A549 (cell line): ENCODE results near the gene PPP1R1A.

Experiments
- BHLHE40 ChIP-seq: IDR thresholded peaks from 2 replicates; pipeline ENCODE4 v1.6.1; 2012; ENCODE audit warnings: low read depth, low read length, inconsistent platforms
- MAZ ChIP-seq: fragments of 150-350 bp; IDR thresholded peaks from 2 replicates; pipeline ENCODE4 v1.6.1; 2014; ENCODE audit warnings: antibody characterized with exemption, low read depth, low read length, borderline replicate concordance
- PHF8 ChIP-seq: fragments of 200-600 bp; sonication (generic); IDR thresholded peaks from 2 replicates; pipeline ENCODE4 v1.6.1; 2016; ENCODE audit warnings: low read depth, mild to moderate bottlenecking, antibody characterized with exemption, moderate library complexity, borderline replicate concordance
- TF ChIP-seq, protein P1 (sequence below): fragments of >200 bp; sonication (Bioruptor Twin); formaldehyde crosslinking; IDR thresholded peaks from 3 replicates; pipeline ENCODE4 v1.5.1; 2016
- TF ChIP-seq, protein P2 (sequence below): fragments of 450-650 bp; IDR thresholded peaks from 2 replicates; pipeline ENCODE4 v1.6.1; 2014; ENCODE audit warnings: antibody characterized with exemption

DNA sequence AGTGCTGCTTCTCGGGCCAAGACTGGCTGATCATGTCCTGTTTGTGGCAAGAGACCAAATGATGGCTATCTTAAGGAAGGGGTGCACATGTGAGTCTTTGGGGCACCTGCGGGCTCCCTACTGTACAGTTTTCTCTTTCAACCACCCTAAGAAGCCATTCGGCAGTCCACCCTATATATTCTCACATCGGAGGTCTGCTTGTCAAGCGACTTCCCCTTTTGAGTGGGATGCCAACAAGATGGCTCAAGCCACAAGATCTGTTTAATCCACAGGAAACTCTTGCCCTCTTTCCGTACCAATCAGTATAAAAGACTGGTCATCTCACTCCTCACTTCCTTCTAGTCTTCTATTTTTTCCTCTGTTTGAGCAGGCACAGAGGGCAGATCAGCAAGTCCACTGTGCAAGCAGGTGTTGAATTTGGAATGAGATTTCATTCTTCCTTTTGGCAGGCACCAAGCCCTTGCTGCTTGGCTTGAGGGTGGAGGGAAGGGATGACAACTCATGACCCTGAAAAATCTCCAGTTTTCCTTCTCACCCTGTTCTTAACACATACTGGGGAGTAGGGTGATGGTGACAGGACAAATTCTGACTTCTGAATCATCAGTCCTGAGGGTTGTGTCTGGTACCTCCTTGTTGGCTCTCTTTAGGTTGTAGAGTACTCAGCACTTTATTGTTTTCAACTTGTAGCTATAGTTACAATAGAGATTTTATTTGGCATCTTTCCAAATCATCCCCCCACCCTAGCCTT lies 28.6 kb upstream of the PPP1R1A start:
- TF ChIP-seq PHF8 (no peak), MAZ (no peak), BHLHE40 (no peak)
- TF ChIP-seq, protein P1, sequence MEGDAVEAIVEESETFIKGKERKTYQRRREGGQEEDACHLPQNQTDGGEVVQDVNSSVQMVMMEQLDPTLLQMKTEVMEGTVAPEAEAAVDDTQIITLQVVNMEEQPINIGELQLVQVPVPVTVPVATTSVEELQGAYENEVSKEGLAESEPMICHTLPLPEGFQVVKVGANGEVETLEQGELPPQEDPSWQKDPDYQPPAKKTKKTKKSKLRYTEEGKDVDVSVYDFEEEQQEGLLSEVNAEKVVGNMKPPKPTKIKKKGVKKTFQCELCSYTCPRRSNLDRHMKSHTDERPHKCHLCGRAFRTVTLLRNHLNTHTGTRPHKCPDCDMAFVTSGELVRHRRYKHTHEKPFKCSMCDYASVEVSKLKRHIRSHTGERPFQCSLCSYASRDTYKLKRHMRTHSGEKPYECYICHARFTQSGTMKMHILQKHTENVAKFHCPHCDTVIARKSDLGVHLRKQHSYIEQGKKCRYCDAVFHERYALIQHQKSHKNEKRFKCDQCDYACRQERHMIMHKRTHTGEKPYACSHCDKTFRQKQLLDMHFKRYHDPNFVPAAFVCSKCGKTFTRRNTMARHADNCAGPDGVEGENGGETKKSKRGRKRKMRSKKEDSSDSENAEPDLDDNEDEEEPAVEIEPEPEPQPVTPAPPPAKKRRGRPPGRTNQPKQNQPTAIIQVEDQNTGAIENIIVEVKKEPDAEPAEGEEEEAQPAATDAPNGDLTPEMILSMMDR, result no peak
- TF ChIP-seq, protein P2, sequence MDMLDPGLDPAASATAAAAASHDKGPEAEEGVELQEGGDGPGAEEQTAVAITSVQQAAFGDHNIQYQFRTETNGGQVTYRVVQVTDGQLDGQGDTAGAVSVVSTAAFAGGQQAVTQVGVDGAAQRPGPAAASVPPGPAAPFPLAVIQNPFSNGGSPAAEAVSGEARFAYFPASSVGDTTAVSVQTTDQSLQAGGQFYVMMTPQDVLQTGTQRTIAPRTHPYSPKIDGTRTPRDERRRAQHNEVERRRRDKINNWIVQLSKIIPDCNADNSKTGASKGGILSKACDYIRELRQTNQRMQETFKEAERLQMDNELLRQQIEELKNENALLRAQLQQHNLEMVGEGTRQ, result no peak
